Fibroblast of villous mesenchyme (primary cell): ENCODE data around the gene DYTN. TPM values are rescaled to one million over a fixed set of nuclear protein-coding genes. Genes with fewer than 3 reads are reported as not detected.

Experiments used
- DNase-seq: peaks from one replicate; pipeline ENCODE4 v3.0.0-alpha.2; 2010; ENCODE audit warnings: low read depth
- H3K4me3 ChIP-seq: 2 replicates; pipeline ENCODE4 v1.5.1; 2011; ENCODE audit warnings: low read depth, mild to moderate bottlenecking, low read length
- CTCF ChIP-seq: IDR thresholded peaks from 2 replicates; pipeline ENCODE4 v1.5.1; 2012; ENCODE audit warnings: low read depth, mild to moderate bottlenecking, low read length; ENCODE audit not compliant: insufficient read depth
- total RNA-seq: library from RNA; depleted of rRNA; stranded (reverse); fragments of >200 nt; gene quantifications from 2 replicates; pipeline ENCODE4 v1.2.3, GENCODE V29; 2012

DYTN gene
- total RNA-seq, 1 donor: not detected

- no peak for DNase-seq
- H3K4me3 ChIP-seq: no peak overlapping the region
- no peak for TF ChIP-seq CTCF
These were observed 21.1 kb upstream of the DYTN start for GRCh38 chr2:206739271-206739670.

GRCh38 chr2:206736935-206737334 is 18.7 kb upstream of the DYTN start:
- no peak overlapping the region for H3K4me3 ChIP-seq
- no peak for TF ChIP-seq CTCF
- DNase-seq: no peak

- no peak for DNase-seq
- H3K4me3 ChIP-seq: no peak overlapping the region
- no peak for TF ChIP-seq CTCF
These were observed 15.1 kb upstream of the DYTN start for GRCh38 chr2:206733341-206733740.

GRCh38 chr2:206728277-206729199 is 10.3 kb upstream of the DYTN start:
- no peak overlapping the region for H3K4me3 ChIP-seq
- no peak for TF ChIP-seq CTCF
- peak; percentile 12 for DNase-seq

- no peak overlapping the region for H3K4me3 ChIP-seq
- DNase-seq: no peak
- no peak for TF ChIP-seq CTCF
These were observed 9.1 kb upstream of the DYTN start for GRCh38 chr2:206727287-206727686.

GRCh38 chr2:206723288-206723687 is 5.1 kb upstream of the DYTN start:
- TF ChIP-seq CTCF: no peak
- DNase-seq: no peak
- no peak overlapping the region for H3K4me3 ChIP-seq
